GM18507 (cell line): Measurements from ENCODE around the gene HCLS1.
"Not testable (repeated sequence)": the region's sequence is repeated elsewhere in the genome, so short reads cannot be mapped to it uniquely, and the experiment has no call there.

Source experiments
- DNase-seq: peaks from one replicate; pipeline ENCODE4 v3.0.0; 2011; ENCODE audit warnings: low read depth; ENCODE audit not compliant: insufficient read length; ENCODE audit errors: extremely low spot score
- FAIRE-seq: peaks from 2 replicates; lab custom pipeline; 2011; peaks lifted over from hg19 to GRCh38; lab: Jason Lieb, UNC

Gene HCLS1

GRCh38 chr3:121606106-121606505 is 54.6 kb downstream of the HCLS1 start:
- DNase-seq = no peak
- no peak for FAIRE-seq

GRCh38 chr3:121604759-121605158 is 55.9 kb downstream of the HCLS1 start:
- FAIRE-seq (no peak), DNase-seq (no peak)

DNA sequence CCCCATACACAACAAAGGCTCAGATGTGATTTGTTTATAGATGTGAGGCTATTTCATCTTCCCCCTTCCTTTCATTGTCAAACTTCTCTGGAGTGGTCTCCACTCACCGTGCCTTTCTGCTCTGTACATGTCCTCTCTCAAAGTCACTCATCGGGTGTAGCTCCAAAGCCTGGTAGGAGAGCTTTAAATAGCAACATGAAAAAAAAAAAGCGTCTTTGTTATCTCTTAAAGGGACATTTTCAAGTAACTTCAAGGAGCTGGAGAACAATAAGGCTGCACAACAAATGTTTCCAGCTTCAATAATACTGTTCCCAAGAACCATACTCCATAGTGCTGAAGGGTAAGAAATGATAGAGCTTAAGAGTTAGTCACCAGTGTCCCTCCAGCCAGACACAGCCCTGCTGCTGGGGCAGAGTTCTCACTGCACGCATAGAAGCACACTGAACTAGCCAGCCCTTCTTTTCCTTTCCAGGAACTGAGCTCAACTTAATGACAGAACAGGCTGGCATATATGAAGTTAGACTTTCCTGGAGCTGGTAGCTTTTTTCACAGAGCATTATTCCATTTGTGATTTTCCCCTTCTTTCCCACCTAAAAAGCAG is 59.4 kb downstream of the HCLS1 start:
- no peak for FAIRE-seq
- DNase-seq = no peak

- DNase-seq, FAIRE-seq: not testable (repeated sequence)
Measured at GRCh38 chr3:121599900-121600299, 60.8 kb downstream of the HCLS1 start.

- FAIRE-seq (no peak), DNase-seq (no peak)
Measured at GRCh38 chr3:121598564-121598963, 62.1 kb downstream of the HCLS1 start.

DNA sequence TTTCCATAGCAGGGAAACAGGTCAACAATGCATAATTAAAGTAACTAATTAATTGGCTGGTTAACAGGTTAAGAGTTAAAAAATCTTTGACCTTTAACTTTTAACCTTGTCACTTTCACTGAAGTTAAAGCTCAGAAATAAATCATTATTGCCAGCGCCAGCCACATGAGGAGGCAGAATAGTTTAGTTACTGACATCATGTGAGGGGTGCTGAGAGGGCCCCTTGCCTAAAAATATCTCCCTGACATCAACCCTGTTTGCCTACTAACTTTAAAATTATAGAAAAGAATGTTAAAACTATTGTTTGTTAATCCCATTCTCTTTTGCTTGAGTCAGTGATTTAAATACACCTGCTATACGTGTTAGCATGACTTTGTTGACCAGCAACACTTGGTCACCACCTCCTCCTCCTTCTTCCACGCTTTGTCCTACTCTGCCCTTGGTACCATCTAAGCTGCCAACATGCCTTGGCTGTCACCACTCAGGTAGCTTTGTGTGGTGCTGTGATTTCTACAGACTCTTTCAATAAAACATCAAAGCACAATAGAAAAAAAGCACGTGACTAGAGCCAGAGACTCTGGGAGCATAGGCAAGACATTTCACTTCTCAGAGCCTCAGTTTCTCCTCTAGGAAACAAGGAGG is 64.8 kb downstream of the HCLS1 start:
- FAIRE-seq (no peak), DNase-seq (no peak)

- no peak for DNase-seq
- FAIRE-seq = no peak
Measured at GRCh38 chr3:121594850-121595249, 65.9 kb downstream of the HCLS1 start.

DNA sequence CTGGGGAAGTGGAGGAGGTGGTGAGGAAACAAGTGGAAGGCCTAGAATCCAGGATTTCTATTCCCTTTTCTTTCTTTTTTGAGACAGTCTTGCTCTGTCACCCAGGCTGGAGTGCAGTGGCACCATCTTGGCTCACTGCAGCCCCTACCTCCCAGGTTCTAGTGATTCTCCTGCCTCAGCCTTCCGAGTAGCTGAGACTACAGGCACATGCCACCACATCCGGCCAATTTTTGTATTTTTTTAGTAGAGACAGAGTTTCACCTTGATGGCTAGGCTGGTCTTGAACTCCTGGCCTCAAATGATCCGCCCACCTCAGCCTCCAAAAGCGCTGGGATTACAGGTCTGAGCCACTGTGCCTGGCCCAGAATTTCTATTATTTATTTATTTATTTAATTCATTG is 66.9 kb downstream of the HCLS1 start:
- not testable (repeated sequence) for FAIRE-seq, DNase-seq

- DNase-seq (no peak), FAIRE-seq (no peak)
Measured at GRCh38 chr3:121592856-121593702, 67.6 kb downstream of the HCLS1 start, which contains the start of gene FBXO40. TSS of gene FBXO40 (plus strand) at chr3:121593379. CDS start at chr3:121620576, 27,197 bp downstream.

GRCh38 chr3:121584418-121584817 is 76.3 kb downstream of the HCLS1 start:
- DNase-seq (no peak), FAIRE-seq (no peak)

DNA sequence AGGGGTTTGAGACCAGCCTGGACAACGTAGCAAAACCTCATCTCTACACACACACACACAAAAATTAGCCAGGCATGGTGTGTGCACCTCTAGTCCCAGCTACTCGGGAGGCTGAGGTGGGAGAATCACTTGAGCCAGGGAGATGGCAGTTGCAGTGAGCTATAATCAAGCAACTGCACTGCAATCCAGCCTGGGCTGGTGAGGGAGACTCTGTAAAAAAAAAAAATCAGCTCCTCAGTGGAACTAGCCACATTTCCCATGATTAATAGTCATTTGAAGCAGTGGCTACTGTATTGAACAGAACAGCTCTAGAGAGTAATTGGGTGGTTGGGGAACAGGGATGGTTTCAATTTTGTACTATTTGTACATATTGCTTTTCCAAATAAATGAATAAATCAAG is 79.0 kb downstream of the HCLS1 start:
- DNase-seq (no peak), FAIRE-seq (no peak)
